GM21576 (cell line): Measurements from ENCODE around the gene TSEN34.
"Not testable (repeated sequence)": the region's sequence is repeated elsewhere in the genome, so short reads cannot be mapped to it uniquely, and the experiment has no call there.

Experiments
- ATAC-seq: cut with Tn5 transposase; IDR thresholded peaks from one replicate; pipeline ENCODE4 v1.9.1; 2021; ENCODE audit warnings: mild to moderate bottlenecking, moderate library complexity; ENCODE audit not compliant: unreplicated experiment

Gene TSEN34

DNA sequence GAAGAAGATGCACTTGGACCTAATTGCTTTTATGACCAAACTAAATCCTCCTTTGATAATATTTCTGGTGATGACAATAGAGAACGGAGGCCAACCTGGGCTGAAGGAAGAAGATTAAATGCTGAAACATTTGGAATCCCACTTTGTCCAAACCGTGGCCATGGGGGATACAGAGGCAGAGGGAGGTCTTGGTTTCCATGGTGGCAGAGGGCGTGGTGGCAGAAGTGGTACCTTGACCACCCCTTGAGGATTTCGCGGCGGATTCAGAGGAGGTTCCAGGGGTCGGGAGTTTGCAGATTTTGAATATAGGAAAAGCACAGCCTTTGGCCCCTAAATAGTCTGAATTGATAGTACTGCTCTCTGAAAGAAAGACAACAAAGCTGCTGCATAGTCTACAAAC lies 38.9 kb downstream of the TSEN34 start:
- ATAC-seq: no peak

DNA sequence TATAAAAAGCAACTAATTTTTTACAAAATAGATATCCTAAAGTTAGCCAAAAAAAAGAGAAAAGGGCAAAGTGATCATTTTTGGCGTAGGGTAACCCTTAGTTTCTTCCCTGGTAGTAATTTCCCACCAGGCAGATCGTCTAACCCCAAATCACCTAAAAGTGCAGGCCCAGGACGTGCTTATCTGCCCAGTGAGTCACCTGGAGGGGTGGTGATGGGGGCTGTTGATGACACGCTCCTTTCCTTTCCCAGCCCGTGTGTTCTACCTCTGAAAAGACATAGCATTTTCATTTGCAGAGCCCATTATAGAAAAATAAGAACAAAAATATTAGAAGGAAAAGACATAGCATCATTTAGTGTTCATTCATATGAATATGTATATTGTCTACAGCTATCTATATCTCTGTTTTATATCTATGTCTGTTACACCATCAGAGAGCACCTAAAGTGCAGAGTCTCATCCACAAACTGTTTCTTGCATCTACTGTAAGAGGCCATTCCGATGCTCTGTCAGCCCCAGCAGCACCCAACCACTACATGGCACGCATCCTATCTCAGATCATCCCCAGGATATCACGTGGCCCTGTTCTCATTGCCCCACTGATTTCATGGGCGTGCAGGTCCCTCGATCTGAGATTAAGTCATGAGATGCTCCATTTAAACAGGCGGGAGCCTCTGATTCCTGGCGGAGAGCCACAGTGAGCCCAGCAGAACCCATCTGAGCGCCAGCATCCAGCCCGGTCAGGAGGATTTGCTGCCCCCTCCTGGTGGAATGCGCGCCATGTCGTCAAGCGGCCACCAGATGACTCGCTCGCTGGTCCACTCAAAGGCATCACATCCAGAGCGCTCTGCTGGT lies 40.2 kb downstream of the TSEN34 start:
- ATAC-seq: no peak

DNA sequence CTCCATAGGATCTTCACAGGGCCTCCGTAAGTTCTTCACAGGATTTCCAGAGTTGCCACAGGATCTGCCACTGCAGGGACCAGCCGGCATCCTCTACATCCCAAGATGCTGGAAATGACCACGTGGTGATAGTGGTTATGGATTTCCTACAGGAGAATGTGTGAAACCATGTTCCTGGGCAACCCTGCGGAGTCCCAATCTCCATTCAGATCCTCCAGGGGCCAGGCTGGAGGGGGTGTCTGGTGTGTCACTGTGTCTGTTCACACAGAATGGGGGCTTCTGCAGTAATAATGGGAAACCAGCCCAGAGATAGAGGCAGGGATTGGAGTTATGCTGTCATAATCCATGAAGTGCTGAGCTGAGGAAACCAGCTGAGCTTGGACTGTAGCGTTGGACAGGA lies 42.8 kb downstream of the TSEN34 start:
- no peak for ATAC-seq

DNA sequence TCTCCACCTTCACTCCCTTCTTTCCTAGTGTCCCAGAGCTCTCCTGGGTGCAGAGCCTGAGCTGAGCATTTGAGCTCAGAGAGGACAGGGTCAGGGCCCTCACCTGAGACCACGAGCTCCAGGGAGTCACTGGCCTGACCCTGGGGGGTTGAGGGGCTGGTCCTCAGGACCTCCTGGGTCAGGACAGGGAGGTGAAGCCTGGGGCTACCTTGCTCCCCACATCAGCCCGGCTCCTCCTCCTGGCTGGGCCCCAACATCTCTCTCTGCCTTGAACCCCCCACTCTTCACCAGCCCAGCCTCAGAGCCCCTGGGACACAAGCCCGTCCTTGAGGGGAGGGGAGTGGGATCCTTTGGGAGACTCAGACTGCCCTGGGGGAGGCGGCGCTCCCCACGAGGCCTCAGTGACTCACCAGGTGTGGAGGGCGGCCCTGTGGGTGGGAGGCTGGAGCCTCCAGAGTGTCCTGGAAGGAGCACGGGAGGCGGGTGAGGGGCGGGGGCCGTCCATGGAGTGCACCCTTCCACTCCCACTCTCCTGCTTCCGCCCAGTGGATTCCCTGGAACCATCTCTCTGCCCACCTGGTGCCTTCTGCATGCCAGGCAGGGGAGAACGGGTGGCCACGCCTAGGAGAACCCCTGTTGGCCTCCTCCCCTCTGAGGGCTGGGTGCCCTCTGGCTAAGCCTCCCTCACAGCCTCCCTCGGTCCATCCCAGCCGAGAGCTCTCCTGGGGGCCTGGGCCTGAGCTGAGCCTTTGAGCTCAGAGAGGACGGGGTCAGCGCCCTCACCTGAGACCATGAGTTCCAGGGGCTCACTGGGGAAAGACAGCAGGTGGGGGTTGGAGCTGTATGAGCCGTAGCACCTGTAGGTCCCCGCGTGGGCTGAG lies 48.6 kb downstream of the TSEN34 start:
- ATAC-seq: not testable (repeated sequence)

DNA sequence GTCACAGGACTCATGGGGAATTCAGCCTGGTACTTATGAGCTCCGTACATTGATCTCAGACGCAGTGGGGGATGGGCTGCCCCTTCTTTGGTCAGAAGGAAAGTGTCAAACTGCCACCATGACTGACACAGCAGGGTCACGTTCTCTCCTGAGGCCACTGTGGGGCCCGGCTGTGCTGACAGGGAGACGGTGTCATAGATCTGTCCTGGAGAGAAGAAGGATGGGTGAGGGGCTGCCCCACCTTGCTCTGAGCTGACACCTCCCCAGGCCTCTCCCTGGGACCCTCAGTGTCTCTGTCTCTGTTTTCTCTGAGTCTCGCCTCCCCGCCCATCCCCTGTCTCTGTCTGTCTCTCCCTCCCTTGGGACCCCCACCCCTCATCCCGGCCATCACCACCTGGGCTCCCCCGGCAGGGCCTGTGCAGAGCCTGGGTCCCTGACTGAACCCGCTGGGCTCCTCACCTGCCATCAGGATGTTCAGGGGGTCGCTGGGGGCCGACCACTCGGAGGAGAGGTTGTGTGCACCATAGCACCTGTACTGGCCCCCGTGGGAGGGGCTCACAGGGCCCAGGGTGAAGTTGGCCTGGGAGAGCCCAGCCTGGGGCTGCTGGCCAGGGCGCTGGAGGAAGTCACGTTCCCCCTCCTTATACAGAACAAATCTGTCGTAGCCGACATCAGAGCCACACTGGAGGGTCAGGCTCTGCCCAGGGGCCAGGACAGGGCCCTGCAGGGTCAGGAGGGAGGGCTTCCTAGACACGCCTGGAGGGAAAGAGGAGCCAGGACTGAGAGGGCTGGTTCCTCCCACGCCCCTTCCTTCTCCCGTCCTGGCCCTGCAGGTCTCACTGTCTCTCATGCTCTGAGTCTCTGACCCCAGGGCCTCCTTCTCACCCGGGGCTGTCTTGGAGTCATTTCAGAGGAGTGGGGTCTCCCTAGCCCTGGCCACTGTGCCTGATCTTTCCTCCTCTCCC lies 49.5 kb downstream of the TSEN34 start:
- ATAC-seq: not testable (repeated sequence)

DNA sequence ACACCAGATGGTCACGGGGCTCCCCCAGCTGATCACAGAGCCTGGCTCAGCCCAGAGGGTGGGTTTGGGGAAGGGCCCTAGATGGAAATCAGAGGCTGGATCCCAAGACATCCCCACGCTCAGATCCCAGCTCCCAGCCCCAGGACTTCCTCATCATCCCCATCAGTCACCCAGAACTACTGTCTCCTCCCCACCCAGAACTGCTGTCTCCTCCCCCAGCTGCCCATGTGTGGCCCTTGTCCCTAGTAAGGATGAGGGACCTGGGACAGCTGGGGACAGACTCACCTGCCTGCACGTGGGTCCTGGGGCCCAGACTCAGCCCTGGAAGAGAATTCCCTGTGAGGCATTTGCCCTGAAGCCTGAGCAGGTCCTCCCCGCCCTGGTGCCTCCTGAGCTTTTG lies 51.1 kb downstream of the TSEN34 start:
- ATAC-seq: not testable (repeated sequence)

DNA sequence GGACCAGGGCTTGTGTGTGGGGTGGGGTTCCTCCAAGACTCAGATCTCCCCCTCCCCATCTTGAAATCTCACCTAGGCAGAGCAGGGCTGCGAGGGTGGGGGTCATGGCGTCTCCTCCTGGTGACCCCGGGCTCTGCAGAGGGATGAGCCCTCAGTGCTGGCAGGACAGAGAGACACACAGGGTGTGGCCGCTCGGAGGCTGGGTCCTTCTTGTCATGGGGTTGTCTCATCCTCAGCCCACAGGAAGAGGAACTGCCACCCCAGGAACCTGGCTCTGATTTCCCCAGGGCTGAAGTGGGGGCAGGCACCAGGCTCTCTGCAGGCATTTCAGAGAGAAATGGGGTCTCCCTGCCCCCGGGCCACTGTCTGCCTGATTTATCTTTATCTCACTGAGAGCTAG lies 51.5 kb downstream of the TSEN34 start, which contains the start of gene LILRA6:
Gene LILRA6, minus strand, starts transcription at position 145 of the 400 bp plus-strand sequence.
- not testable (repeated sequence) for ATAC-seq

DNA sequence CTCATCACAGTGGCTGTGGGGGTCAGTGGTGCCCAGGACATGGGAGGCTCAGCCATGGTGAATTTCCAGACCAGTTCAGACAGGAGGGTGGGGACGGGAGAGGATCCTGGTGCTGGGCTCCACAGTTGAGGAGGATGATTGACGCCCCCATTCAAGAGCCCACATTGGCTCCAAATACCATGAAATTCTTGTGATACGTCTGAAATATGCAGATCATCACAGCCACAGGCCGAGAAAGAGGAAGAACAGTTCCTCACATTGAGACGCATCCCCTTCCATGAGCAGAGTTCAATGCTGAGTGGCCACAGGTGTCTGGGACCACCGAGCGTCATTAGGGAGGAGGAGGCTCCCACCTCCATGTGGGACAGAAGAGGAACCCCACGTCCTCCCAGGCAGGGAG lies 52.7 kb downstream of the TSEN34 start:
- not testable (repeated sequence) for ATAC-seq
